Activated naive CD4-positive, alpha-beta T cell treated with anti-CD3 and anti-CD28 coated beads for 36 hours (primary cell): ENCODE data around the gene SGSH. TPM values are rescaled to one million over a fixed set of nuclear protein-coding genes. Genes with fewer than 3 reads are reported as not detected.
A peak's percentile ranks its signal among the peaks of the same experiment; 100 is the strongest.

ENCODE experiments used
- CTCF ChIA-PET: fragments of 350-600 bp; sonication (Branson Sonifier 250); formaldehyde crosslinking; loops from one replicate; lab custom pipeline; 2021; ENCODE audit warnings: antibody characterized with exemption; lab: Charles Lee
- DNase-seq: peaks from one replicate; pipeline ENCODE4 v3.0.0-alpha.2; 2020
- H3K27ac Mint-ChIP-seq: one replicate; pipeline ENCODE4 v1.8.0; 2021; ENCODE audit warnings: mild to moderate bottlenecking, mixed read lengths
- H3K27me3 Mint-ChIP-seq: one replicate; pipeline ENCODE4 v1.8.0; 2021; ENCODE audit warnings: low read depth, mixed read lengths
- H3K36me3 Mint-ChIP-seq: one replicate; pipeline ENCODE4 v1.8.0; 2021; ENCODE audit warnings: low read depth, mixed read lengths
- H3K4me1 Mint-ChIP-seq: one replicate; pipeline ENCODE4 v1.8.0; 2021; ENCODE audit warnings: low read depth, mixed read lengths
- H3K4me3 Mint-ChIP-seq: one replicate; pipeline ENCODE4 v1.8.0; 2021; ENCODE audit warnings: mild to moderate bottlenecking, moderate library complexity, mixed read lengths
- H3K9me3 Mint-ChIP-seq: one replicate; pipeline ENCODE4 v1.8.0; 2021; ENCODE audit warnings: mixed read lengths
- intact Hi-C: fragments of 100-400 bp; cut with micrococcal nuclease; formaldehyde crosslinking; loops from one replicate; pipeline ENCODE4 v1.15.1; 2023
- total RNA-seq, 2 experiments: library from RNA; stranded (reverse); gene quantifications; one replicate each; pipeline ENCODE4 v1.2.3, GENCODE V29; 2021

The SGSH gene
- total RNA-seq, result 10 to 100 TPM; 30.3 to 32.1 TPM

DNA sequence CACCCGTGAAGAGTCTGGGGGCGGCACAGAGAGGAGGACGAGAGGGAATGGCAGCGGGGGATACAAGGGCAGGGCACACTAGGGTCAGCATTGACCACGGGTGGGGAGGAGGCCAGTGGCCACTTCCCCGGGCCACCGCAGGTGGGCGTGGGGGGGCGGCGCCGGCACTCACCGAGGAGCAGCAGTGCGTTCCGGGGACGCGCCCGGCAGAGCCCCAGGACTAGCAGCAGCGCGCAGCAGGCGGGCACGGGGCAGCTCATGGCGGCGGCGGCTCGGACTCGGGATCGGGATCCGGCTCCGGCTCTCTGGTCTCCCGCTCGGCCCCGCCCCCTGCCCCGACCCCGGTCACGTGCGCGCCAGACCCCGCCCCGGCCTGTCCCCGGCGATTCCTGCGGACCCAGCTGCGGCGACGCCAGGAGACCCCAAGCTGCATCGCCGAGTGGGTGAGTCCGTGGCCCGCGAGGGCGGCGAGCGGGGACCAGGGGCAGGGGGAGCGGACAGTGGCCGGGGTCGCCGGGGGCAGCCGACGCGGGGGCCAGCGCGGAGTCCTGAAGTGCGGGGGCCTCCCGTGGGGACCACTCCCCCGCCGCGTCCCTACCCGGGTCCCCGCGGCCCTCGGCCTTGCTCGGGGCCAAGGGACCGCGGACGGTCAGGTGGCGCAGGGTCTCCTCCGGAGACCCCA is at the start of gene SGSH, which contains the start of gene SLC26A11:
SGSH (minus strand) TSS at position 280 of the 682 bp plus-strand sequence; CDS start at position 260, 20 bp downstream.
SLC26A11 (plus strand) TSS at position 374 of the 682 bp plus-strand sequence. CDS start 1,134 bp downstream, outside the sequence.
- CTCF ChIA-PET, result no interaction called here
- peak within 1 kb of the TSS; percentile 88 for H3K4me3 Mint-ChIP-seq
- peaks cover 19% of the 10 kb centered on the region for H3K4me1 Mint-ChIP-seq
- intact Hi-C loops, result no loop called here
- H3K27me3 Mint-ChIP-seq, result no peaks in the 10 kb centered on the region
- peaks cover 6% of the 10 kb centered on the region for H3K36me3 Mint-ChIP-seq
- DNase-seq, result peak; percentile 73
- peak within 1 kb of the TSS; percentile 88 for H3K27ac Mint-ChIP-seq
- no peaks in the 10 kb centered on the region for H3K9me3 Mint-ChIP-seq

DNA sequence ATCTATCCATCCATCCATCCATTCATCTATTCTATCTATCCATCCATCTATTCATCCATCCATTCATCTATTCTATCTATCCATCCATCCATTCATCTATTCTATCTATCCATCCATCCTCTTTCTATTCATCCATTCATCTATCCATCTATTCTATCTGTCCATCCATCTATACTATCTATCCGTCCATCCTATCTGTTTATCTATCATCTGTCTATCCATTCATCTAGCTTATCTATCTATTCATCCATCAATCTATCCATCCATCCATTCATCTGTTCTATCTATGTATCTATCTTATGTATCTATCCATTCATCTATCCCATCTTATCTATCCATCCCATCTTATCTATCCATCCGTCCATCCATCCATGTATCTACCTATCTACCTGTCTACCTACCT is 49.3 kb upstream of the SGSH start:
- H3K27ac Mint-ChIP-seq, result no peak overlapping the region
- H3K4me1 Mint-ChIP-seq, result peaks cover 53% of the 10 kb centered on the region
- CTCF ChIA-PET, result interaction anchor here (0.6 kb wide), 1 partner anchor 11 kb away, joined by 3 read pairs; no protein-coding TSS in a partner anchor
- intact Hi-C loops, result loop anchor here (10.0 kb wide), 1 partner anchor 495 kb away; no protein-coding TSS in a partner anchor
- DNase-seq, result no peak
- no peaks in the 10 kb centered on the region for H3K9me3 Mint-ChIP-seq
- no peaks in the 10 kb centered on the region for H3K27me3 Mint-ChIP-seq
- H3K4me3 Mint-ChIP-seq, result no peak overlapping the region
- H3K36me3 Mint-ChIP-seq, result peaks cover 39% of the 10 kb centered on the region

DNA sequence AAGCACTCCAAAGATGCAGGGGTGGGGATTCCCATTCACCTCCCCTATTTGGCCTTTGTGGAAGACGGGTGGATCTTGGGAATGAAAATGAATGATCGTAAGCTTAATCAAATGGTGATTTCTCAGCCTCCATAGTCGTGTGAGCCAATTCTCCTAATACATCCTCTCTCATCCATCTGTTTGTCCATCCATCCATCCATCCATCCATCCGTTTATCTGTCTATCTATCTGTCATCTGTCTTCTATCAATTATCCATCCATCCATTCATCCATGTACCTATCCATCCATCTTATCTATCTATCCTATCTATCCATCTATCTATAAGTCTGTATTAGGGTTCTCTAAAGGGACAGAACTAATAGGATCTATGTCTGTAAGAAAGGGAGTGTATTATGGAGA is 48.3 kb upstream of the SGSH start:
- no peak overlapping the region for H3K27ac Mint-ChIP-seq
- H3K27me3 Mint-ChIP-seq, result no peaks in the 10 kb centered on the region
- DNase-seq, result no peak
- intact Hi-C loops, result loop anchor here (10.0 kb wide), 1 partner anchor 496 kb away; no protein-coding TSS in a partner anchor
- H3K9me3 Mint-ChIP-seq, result no peaks in the 10 kb centered on the region
- peaks cover 42% of the 10 kb centered on the region for H3K36me3 Mint-ChIP-seq
- H3K4me1 Mint-ChIP-seq, result peaks cover 46% of the 10 kb centered on the region
- H3K4me3 Mint-ChIP-seq, result no peak overlapping the region
- CTCF ChIA-PET, result interaction anchor here (1.0 kb wide), 1 partner anchor 27 kb away, joined by 3 read pairs; no protein-coding TSS in a partner anchor

DNA sequence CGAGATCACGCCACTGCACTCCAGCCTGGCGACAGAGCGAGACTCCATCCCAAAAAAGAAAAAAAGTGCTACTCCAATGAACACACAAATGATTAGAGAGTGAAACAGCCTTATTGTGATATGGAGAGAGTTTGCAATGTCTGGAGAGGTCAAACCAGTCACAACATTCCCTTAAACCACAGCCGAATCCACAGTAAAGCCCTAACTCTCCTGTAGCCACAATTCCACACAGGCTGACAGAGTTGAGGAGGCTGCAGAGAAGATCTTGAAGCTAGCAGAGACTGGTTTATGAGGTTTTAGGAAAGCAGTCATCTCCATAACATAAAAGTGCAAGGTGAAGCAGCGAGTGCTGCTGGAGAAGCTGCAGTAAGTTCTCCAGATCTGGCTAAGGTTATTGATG is 47.3 kb upstream of the SGSH start:
- no peak overlapping the region for H3K27ac Mint-ChIP-seq
- peaks cover 41% of the 10 kb centered on the region for H3K36me3 Mint-ChIP-seq
- no peaks in the 10 kb centered on the region for H3K9me3 Mint-ChIP-seq
- DNase-seq, result no peak
- H3K4me1 Mint-ChIP-seq, result peaks cover 47% of the 10 kb centered on the region
- CTCF ChIA-PET, result interaction anchor here (0.7 kb wide), 1 partner anchor 14 kb away, joined by 4 read pairs; no protein-coding TSS in a partner anchor
- H3K4me3 Mint-ChIP-seq, result no peak overlapping the region
- H3K27me3 Mint-ChIP-seq, result no peaks in the 10 kb centered on the region
- intact Hi-C loops, result loop anchor here (10.0 kb wide), 1 partner anchor 497 kb away; no protein-coding TSS in a partner anchor

DNA sequence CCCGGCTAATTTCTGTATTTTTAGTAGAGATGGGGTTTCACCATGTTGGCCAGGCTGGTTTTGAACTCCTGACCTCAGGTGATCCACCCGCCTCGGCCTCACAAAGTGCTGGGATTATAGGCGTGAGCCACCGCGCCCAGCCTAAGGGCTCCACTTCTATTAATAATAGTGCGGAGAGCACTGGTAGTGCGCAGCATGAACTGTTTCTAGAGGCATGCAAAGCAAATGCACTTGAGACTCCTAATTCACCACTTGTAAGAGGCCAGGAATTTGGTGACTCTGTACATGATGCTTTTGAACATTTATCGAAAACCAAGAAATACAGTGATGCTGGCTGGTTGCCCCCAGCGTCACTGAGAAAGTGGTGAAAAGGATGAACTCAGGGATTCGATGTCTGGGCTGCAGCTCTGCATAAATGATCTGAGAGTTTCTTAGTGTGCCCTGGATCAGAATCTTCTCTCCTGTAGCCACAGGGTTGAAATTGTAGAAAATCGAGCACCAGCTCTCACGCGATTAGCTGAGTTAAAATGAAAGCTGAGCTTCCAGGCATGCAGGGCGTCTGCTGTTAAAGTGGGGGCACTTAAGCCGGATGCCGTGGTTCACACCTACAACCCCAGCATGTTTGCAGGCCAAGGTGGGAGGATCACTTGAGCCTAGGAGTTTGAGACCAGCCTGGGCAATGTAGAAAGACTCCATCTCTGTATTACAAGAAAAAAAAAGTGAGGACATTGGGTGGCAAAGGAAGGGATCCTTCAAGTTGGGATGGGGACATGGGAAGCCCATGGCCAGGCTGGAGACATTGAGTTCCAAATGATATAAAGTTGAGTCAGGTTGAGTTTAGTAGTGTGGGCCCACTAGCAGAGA is 45.3 kb upstream of the SGSH start:
- Mint-ChIP-seq H3K36me3 (peaks cover 42% of the 10 kb centered on the region), H3K27ac (peak overlapping the region; percentile 92), H3K27me3 (no peaks in the 10 kb centered on the region), H3K9me3 (no peaks in the 10 kb centered on the region), H3K4me1 (peaks cover 51% of the 10 kb centered on the region), H3K4me3 (peak overlapping the region; percentile 96)
- CTCF ChIA-PET, result interaction anchor here (0.7 to 1.3 kb wide), 2 partner anchors 62 to 68 kb away, joined by 3 to 4 read pairs; no protein-coding TSS in a partner anchor
- intact Hi-C loops, result loop anchor here (10.0 kb wide), 1 partner anchor 499 kb away; no protein-coding TSS in a partner anchor
- peak; percentile 84 for DNase-seq

DNA sequence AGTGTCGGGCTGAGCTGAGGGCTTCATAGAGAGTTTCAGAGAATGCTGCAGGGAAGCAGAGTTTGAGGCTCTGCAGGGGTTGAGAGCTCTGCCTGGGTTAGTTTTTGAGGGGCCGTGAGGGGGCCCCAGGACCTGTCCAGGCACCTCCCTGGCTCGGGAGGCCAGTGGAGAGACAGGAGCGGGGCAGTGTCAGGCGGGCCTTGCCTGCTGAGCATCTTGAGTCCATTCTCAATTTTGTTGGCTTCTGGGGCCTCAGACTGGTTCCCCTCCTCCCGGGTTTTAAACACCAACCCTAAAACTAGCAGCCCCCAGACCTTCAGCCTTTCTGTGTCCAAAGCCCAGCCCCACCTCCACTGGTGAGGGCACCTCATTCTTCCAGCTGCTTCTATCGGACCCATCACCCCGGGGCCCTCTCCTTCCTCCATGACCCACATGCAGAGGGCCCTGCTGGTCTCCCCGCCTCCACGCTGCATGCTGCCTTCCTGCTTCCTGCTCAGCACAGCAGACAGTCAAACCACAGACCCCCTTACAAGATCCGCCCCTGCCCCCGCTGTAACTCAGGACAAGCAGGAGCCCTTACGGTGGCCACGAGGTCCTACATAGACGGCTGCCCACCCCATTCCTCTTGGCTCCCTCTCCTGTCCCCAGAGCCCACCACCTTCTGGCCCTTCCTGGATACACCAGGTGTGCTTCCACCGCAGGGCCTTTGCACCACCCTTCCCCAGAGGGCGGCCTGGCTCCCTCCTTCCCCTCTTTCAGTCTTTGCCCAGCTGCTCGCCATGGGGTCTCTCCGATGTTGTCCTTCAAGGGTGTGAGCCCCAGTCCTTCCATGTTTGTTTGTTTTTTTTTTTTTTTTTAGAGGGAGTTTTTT is 44.3 kb upstream of the SGSH start:
- DNase-seq, result peak; percentile 71
- H3K4me1 Mint-ChIP-seq, result peaks cover 51% of the 10 kb centered on the region
- H3K4me3 Mint-ChIP-seq, result peak overlapping the region; percentile 96
- intact Hi-C loops, result loop anchor here (5.0 to 10.0 kb wide), 3 partner anchors 467 to 568 kb away; partner anchors contain the start of gene CBX8
- no peaks in the 10 kb centered on the region for H3K9me3 Mint-ChIP-seq
- peaks cover 37% of the 10 kb centered on the region for H3K36me3 Mint-ChIP-seq
- peak overlapping the region; percentile 92 for H3K27ac Mint-ChIP-seq
- CTCF ChIA-PET, result interaction anchor here (0.9 to 1.1 kb wide), 2 partner anchors 9 to 12 kb away, joined by 5 read pairs; no protein-coding TSS in a partner anchor
- no peaks in the 10 kb centered on the region for H3K27me3 Mint-ChIP-seq

DNA sequence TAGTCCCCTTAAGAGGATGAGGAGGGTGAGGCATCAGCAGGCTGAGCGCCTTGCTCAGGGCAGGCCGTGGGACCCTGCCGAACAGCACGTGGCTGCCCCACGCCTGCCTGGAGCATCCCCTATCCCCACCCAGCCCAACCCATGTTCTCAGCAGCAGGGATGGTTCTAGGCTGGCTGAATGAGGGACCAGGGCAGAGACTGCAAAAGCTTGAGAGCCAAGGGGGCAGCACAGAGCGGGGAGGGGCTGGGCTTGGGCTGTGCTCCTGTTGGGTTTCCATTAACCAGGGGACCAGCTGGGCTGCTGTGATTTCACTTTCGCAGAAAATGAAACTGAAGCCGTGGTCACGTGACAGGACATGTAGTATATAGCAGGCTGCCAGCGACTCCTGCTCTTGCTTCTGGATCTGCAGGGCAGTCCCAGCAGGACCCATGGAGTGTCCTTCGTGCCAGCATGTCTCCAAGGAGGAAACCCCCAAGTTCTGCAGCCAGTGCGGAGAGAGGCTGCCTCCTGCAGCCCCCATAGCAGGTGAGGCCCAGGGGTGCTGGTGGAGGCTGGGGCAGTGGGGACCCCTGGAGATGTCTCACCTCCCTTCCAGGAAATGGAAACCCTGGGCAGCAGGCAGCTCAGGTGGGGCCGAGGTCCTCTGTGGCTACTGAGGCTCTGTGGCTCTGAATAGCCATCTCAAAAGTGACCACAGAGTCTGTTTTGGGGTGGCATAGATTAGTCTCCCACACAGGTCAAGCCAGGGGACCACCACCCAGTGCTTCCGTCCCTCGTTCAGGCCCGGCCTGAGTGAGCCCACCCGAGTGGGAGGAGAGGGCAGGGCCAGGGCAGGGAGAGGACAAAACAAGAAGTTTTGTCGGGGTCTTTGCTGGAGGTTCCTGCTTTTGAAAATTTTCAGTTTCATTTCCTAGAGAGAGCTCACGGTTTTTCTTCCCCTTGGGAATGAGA is 43.4 kb upstream of the SGSH start:
- CTCF ChIA-PET, result interaction anchor here (0.6 to 1.1 kb wide), 3 partner anchors 8 to 11 kb away, joined by 3 to 5 read pairs (median 5); no protein-coding TSS in a partner anchor
- Mint-ChIP-seq H3K4me3 (peak overlapping the region; percentile 96), H3K4me1 (peaks cover 60% of the 10 kb centered on the region), H3K36me3 (peaks cover 37% of the 10 kb centered on the region), H3K27ac (peak overlapping the region; percentile 92), H3K9me3 (no peaks in the 10 kb centered on the region), H3K27me3 (no peaks in the 10 kb centered on the region)
- peak; percentile 95 for DNase-seq
- intact Hi-C loops, result loop anchor here (1.0 to 10.0 kb wide), 4 partner anchors 9 to 569 kb away; partner anchors contain the start of gene CBX8

DNA sequence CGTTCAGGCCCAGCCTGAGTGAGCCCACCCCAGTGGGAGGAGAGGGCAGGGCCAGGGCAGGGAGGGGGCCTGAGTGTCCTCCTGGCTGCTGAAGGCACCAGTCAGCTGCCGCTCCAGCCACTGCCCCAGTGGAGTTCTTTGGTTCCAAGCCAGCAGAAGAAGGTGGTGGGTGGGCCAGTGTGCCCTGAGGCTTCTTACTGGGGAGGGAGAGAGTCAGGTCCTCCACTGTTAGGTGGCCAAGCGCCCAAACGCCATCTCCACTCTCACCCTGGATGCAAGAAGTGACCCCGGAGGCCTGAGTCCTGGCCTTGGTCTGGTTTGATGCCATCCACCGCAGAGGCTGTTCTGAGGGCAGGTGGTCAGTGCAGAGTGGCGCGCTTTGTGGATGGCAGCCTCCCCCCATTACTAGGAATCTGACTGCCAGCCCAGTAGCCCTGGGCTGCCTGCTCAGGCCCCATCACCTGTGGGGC is 42.7 kb upstream of the SGSH start:
- intact Hi-C loops, result loop anchor here (1.0 to 10.0 kb wide), 4 partner anchors 9 to 569 kb away; partner anchors contain the start of gene CBX8
- CTCF ChIA-PET, result interaction anchor here (0.6 to 1.0 kb wide), 2 partner anchors 8 to 161 kb away, joined by 3 read pairs; partner anchors contain the start of gene GAA
- peaks cover 35% of the 10 kb centered on the region for H3K36me3 Mint-ChIP-seq
- H3K27ac Mint-ChIP-seq, result peak overlapping the region; percentile 97
- peak overlapping the region; percentile 96 for H3K4me3 Mint-ChIP-seq
- no peak for DNase-seq
- H3K27me3 Mint-ChIP-seq, result no peaks in the 10 kb centered on the region
- H3K9me3 Mint-ChIP-seq, result no peaks in the 10 kb centered on the region
- peaks cover 65% of the 10 kb centered on the region for H3K4me1 Mint-ChIP-seq

DNA sequence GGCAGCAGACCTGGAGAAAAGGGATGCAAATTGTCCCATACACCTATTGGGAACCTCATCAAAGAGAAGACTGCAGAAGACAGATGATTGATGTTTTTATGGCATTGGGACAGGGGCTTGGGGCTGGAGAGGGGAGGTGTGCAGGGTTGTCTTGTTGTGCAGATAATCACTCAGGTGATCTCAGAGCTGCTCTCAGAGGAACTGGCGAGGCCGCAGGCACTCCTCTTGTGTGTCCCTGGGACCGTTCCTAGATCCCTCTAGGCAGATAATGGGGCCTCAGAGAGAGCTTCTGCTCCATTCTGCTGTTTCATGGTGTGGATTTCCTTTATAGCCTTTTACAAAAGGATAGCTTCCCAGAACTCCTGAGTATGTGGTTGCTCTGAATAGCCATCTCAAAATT is 42.2 kb upstream of the SGSH start:
- DNase-seq, result peak; percentile 18
- CTCF ChIA-PET, result interaction anchor here (1.0 kb wide), 1 partner anchor 161 kb away, joined by 3 read pairs; the partner anchor contains the start of gene GAA
- Mint-ChIP-seq H3K27me3 (no peaks in the 10 kb centered on the region), H3K4me3 (peak overlapping the region; percentile 96), H3K27ac (peak overlapping the region; percentile 97), H3K36me3 (peaks cover 32% of the 10 kb centered on the region), H3K4me1 (peaks cover 67% of the 10 kb centered on the region), H3K9me3 (no peaks in the 10 kb centered on the region)
- intact Hi-C loops, result loop anchor here (5.0 to 10.0 kb wide), 3 partner anchors 465 to 570 kb away; partner anchors contain the start of gene CBX8

DNA sequence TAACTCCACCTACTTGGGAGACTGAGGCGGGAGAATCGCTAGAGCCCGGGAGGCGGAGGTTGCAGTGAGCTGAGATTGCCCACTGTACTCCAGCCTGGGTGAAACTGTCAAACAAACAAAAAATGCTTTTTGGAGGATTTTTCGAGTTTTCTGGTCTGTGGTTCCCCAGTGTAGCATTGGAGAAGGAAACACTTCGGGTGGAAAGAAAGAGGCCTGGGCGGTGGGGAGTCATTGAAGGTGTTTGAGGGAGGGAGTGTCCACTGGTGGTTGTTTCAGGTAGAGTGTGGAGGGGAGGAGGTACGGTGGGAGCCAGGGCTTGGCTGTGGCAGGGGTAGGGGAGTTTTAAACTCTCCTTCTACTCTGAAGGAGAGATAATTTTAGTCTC is 41.8 kb upstream of the SGSH start:
- no peaks in the 10 kb centered on the region for H3K27me3 Mint-ChIP-seq
- peaks cover 66% of the 10 kb centered on the region for H3K4me1 Mint-ChIP-seq
- no peaks in the 10 kb centered on the region for H3K9me3 Mint-ChIP-seq
- no peak for DNase-seq
- CTCF ChIA-PET, result interaction anchor here (1.0 kb wide), 1 partner anchor 160 kb away, joined by 3 read pairs; the partner anchor contains the start of gene GAA
- peaks cover 29% of the 10 kb centered on the region for H3K36me3 Mint-ChIP-seq
- intact Hi-C loops, result loop anchor here (5.0 to 10.0 kb wide), 3 partner anchors 465 to 570 kb away; partner anchors contain the start of gene CBX8
- peak overlapping the region; percentile 96 for H3K4me3 Mint-ChIP-seq
- H3K27ac Mint-ChIP-seq, result peak overlapping the region; percentile 97
